ENCODE results near the gene LZTS3. TPM values are rescaled to one million over a fixed set of nuclear protein-coding genes. Genes with fewer than 3 reads are reported as not detected.
A peak's percentile ranks its signal among the peaks of the same experiment; 100 is the strongest.
"Not testable (repeated sequence)": the region's sequence is repeated elsewhere in the genome, so short reads cannot be mapped to it uniquely, and the experiment has no call there.

LZTS3 gene
- total RNA-seq, 1 donor from 2014 or later: 11.3 TPM

GRCh38 chr20:3121271-3121911, 52.0 kb downstream of the LZTS3 start:
- H3K36me3 ChIP-seq (ENCODE audit: control insufficient read depth, insufficient read depth, low read length): peaks cover 8% of the 10 kb centered on the region
- TF ChIP-seq, protein P1, sequence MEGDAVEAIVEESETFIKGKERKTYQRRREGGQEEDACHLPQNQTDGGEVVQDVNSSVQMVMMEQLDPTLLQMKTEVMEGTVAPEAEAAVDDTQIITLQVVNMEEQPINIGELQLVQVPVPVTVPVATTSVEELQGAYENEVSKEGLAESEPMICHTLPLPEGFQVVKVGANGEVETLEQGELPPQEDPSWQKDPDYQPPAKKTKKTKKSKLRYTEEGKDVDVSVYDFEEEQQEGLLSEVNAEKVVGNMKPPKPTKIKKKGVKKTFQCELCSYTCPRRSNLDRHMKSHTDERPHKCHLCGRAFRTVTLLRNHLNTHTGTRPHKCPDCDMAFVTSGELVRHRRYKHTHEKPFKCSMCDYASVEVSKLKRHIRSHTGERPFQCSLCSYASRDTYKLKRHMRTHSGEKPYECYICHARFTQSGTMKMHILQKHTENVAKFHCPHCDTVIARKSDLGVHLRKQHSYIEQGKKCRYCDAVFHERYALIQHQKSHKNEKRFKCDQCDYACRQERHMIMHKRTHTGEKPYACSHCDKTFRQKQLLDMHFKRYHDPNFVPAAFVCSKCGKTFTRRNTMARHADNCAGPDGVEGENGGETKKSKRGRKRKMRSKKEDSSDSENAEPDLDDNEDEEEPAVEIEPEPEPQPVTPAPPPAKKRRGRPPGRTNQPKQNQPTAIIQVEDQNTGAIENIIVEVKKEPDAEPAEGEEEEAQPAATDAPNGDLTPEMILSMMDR (IDR thresholded peaks at IDR 0.05; ENCODE audit: insufficient read depth, low read length, severe bottlenecking): no peak
- no peak for DNase-seq (ENCODE audit: low read depth)
- H3K4me3 ChIP-seq (ENCODE audit: low read depth, low read length): no peak overlapping the region
- no peak for FAIRE-seq
- H3K27me3 ChIP-seq (ENCODE audit: control insufficient read depth, insufficient read depth, low read length): no peaks in the 10 kb centered on the region

DNA sequence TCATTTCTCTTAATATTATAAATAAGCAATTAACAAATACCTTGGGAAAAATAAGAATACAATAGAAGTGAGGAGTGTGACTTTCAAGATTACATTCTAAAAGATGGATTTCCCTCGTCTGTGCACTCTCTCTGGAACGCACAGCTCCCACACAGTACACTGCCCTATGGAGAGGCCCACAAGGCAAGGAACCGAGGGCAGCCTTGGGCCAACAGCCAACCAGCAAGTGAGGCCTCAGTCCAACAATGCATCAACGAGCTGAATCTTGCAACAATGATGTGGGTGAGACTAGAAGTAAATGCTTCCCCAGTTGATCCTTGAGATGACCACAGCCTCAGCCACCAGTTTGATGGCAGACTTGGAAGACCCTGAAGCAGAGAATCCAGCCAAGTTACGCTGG, 54.3 kb downstream of the LZTS3 start:
- Histone ChIP-seq H3K4me3 (ENCODE audit: low read depth, low read length) (no peak overlapping the region), H3K27me3 (ENCODE audit: control insufficient read depth, insufficient read depth, low read length) (no peaks in the 10 kb centered on the region), H3K36me3 (ENCODE audit: control insufficient read depth, insufficient read depth, low read length) (peaks cover 8% of the 10 kb centered on the region)
- TF ChIP-seq, protein P1 (IDR thresholded peaks at IDR 0.05; ENCODE audit: insufficient read depth, low read length, severe bottlenecking): no peak
- DNase-seq (ENCODE audit: low read depth): no peak
- no peak for FAIRE-seq

DNA sequence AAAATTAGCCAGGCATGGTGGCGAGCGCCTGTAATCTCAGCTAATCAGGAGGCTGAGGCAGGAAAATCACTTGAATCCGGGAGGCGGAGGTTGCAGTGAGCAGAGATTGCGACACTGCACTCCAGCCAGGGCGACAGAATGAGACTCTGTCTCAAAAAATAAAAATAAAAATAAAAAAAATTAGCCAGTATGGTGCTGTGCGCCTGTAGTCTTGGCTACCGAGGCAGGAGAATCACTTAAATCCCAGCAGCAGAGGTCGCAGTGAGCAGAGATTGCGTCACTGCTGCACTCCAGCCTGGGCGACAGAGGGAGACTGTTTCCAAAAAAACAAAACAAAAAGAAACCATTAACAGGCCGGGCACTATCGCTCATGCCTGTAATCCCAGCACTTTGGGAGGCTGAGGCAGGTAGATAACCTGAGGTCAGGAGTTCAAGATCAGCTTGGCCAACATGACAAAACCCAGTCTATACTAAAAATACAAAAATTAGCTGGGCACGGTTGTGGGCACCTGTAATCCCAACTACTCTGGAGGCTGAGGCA, 55.4 kb downstream of the LZTS3 start:
- FAIRE-seq; H3K4me3 ChIP-seq (ENCODE audit: low read depth, low read length); H3K27me3 ChIP-seq (ENCODE audit: control insufficient read depth, insufficient read depth, low read length); H3K36me3 ChIP-seq (ENCODE audit: control insufficient read depth, insufficient read depth, low read length): not testable (repeated sequence)
- peak; percentile 54 for DNase-seq (ENCODE audit: low read depth)
- TF ChIP-seq, protein P1 (IDR thresholded peaks at IDR 0.05; ENCODE audit: insufficient read depth, low read length, severe bottlenecking): peak; percentile 60

DNA sequence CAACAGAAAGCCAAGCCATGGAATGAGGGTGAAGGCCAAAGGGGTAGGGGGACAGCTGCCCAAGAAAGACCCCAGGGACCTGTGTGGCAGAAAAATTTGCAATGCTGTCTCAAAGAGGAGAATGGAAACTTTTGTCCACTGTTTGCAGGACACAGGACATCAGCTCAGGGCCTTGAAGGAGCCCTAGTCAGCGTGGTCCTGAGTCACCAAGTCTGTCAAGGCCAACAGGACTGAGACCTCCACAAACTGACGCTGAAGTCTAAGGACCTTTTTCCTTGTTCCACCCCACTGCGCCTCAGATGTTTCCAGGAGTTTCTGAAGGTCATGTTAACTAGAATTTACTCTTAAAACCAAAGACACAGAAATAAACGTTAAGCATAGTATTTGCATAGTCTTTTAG, 57.0 kb downstream of the LZTS3 start:
- DNase-seq (ENCODE audit: low read depth) (no peak), FAIRE-seq (no peak)
- Histone ChIP-seq H3K4me3 (ENCODE audit: low read depth, low read length) (no peak overlapping the region), H3K27me3 (ENCODE audit: control insufficient read depth, insufficient read depth, low read length) (no peaks in the 10 kb centered on the region), H3K36me3 (ENCODE audit: control insufficient read depth, insufficient read depth, low read length) (peaks cover 4% of the 10 kb centered on the region)
- TF ChIP-seq, protein P1 (IDR thresholded peaks at IDR 0.05; ENCODE audit: insufficient read depth, low read length, severe bottlenecking): no peak

DNA sequence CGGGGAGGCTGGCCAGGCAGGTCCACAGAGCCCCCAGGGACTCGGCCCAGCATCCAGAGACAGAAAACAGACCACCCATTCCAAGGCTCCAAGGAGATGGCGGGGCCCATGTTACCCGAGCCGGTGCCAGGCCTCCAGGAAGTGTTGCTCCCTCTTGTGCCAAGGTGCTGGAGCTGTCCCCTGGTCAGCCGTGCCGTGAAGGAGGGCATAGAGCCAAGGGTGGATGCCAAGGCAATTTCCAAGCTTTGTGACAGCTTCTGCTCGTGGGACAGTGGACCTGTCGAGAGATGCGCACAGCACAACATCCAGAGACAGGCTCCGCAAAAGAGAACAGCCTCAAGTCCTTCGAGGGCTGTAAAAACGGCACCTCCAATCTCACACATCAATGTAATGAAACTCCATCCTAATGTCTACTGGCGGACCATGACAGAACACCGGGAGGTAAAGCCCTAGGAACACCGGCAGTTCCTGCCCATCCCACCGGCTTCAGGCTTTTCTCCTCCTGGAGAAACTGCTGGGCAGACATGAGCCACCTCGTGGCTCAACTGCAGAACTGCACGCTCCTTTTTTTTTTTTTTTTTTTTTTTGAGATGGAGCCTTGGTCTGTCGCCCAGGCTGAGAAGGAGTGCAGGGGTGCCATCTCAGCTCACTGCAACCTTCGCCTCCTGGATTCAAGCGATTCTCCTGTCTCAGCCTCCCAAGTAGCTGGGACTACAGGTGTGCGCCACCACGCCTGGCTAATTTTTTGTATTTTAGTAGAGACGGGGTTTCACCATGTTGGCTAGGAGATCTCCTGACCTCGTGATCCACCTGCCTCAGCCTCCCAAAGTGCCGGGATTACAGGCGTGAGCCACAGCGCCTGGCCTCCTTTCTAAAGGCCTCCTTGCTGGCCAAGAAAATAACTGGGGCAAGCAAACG, 57.9 kb downstream of the LZTS3 start:
- Histone ChIP-seq H3K27me3 (ENCODE audit: control insufficient read depth, insufficient read depth, low read length) (no peaks in the 10 kb centered on the region), H3K36me3 (ENCODE audit: control insufficient read depth, insufficient read depth, low read length) (no peaks in the 10 kb centered on the region), H3K4me3 (ENCODE audit: low read depth, low read length) (no peak overlapping the region)
- DNase-seq (ENCODE audit: low read depth): peak; percentile 36
- TF ChIP-seq, protein P1 (IDR thresholded peaks at IDR 0.05; ENCODE audit: insufficient read depth, low read length, severe bottlenecking): peak; percentile 77
- peak; percentile 72 for FAIRE-seq

Other genes with a start within 250 kb of the LZTS3 start
- 0.13 and 0.53 TPM in 2 replicates for gene GNRH2, start 129.9 kb downstream of the LZTS3 start, total RNA-seq
- 68.0 and 69.5 TPM in 2 replicates for gene MRPS26, start 127.5 kb downstream of the LZTS3 start, total RNA-seq
- gene OXT, start 101.9 kb downstream of the LZTS3 start, total RNA-seq: not detected in 2 replicates
- gene AVP, start 88.8 kb downstream of the LZTS3 start, total RNA-seq: not detected in 2 replicates
- 11.3 and 17.9 TPM in 2 replicates for gene FASTKD5, start 13.7 kb downstream of the LZTS3 start, total RNA-seq
- gene UBOX5, start 13.7 kb downstream of the LZTS3 start, total RNA-seq: 1.9 and 2.1 TPM in 2 replicates
- 57.6 and 72.7 TPM in 2 replicates for gene DDRGK1, start 31.1 kb upstream of the LZTS3 start, total RNA-seq
- gene ITPA, start 35.9 kb upstream of the LZTS3 start, total RNA-seq: 36.9 and 45.5 TPM in 2 replicates
- gene SLC4A11, start 65.6 kb upstream of the LZTS3 start, total RNA-seq: 3.2 and 5.1 TPM in 2 replicates
- 5.5 and 6.7 TPM in 2 replicates for gene DNAAF9, start 234.1 kb upstream of the LZTS3 start, total RNA-seq

Measured in bronchial epithelial cell (primary cell).